Measurements from ENCODE around the gene NCL.

NCL gene, protein sequence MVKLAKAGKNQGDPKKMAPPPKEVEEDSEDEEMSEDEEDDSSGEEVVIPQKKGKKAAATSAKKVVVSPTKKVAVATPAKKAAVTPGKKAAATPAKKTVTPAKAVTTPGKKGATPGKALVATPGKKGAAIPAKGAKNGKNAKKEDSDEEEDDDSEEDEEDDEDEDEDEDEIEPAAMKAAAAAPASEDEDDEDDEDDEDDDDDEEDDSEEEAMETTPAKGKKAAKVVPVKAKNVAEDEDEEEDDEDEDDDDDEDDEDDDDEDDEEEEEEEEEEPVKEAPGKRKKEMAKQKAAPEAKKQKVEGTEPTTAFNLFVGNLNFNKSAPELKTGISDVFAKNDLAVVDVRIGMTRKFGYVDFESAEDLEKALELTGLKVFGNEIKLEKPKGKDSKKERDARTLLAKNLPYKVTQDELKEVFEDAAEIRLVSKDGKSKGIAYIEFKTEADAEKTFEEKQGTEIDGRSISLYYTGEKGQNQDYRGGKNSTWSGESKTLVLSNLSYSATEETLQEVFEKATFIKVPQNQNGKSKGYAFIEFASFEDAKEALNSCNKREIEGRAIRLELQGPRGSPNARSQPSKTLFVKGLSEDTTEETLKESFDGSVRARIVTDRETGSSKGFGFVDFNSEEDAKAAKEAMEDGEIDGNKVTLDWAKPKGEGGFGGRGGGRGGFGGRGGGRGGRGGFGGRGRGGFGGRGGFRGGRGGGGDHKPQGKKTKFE

DNA sequence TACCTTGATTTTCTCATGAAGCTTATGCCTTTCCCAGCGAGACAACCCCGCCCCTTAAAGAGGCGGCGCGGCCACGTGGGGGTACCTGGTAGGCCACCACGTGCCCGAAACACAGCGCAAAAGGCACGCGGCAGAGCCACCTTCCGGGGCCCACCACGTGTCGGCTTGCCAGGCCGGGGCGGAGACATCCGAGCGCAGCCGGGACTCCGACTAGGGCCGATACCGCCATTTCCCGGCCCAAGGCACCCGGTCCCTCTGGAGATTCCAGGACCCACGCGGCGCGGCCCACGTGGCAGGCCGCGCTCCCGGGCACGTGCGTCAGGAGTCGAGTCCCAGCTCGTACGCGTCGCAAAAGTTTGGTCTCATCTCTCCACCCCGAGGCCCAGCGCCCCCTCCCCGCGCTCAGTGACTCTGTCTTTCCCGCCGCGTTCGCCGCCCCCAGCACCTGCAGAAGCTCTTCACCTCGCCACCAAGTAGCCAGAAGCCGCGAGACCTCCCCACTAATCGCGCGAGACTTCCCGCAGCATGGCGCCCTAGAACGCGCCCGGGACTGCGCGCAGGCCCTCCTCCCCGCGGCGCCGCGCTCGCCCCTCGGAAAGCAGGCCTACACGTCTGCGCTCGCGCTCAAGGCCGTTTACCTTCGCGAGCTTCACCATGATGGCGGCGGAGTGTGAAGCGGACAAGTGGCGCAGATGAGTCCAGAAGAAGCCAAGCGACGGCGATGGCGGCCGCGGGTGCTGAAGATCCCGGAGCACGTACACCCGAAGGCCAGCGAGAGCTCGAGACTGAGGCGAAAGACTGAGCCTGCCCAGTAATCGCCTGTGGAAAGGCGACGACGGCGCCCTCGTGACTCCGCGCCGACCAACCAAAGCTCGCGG lies at the start of gene NCL:
TSS of gene NCL (minus strand) at position 787 of the 878 bp plus-strand sequence. CDS start at position 656, 131 bp downstream.
- DNase-seq: peak in 8 of 14 donors; percentile 40 to 92 (median 84)

DNA sequence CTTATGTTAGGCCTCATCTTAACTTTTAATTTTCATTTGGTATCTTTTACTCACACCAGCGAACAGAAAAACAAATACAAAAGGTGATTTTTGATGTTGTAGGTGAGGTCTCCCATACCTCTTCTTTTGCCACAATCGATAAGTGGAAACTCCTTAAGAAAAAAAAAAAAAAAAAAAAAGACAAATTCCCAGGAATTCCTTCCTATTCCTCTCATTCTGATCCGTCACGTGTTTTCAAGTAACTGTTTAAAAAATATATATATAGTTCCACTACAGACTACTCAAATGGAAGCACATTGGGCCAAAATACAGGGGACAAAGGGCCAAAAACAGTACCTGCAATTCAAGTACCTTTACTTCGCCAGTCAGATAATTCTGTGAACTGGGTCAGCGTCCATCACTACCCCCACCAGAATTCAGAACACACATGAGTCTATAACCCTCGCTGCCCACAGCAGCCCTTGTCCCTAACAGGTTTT lies 49.5 kb upstream of the NCL start:
- no peak for DNase-seq

DNA sequence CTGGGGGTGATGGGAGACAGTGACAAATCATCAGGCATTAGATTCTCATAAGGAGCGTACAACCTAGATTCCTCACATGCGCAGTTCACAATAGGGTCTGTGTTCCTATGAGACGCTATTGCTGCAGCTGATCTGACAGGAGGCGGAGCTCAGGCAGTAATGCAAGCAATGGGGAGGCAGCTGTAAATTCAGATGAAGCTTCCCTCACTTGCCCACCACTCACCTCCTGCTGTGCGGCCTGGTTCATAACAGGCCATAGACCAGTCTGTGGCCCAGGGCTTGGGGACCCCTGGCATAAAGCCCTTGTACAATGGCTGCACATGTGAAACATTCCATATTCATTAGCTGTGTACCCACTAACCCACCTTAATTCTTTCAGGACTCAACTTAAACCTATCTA lies 47.9 kb upstream of the NCL start:
- peak in 6 of 14 donors; percentile 10 to 73 (median 18) for DNase-seq

DNA sequence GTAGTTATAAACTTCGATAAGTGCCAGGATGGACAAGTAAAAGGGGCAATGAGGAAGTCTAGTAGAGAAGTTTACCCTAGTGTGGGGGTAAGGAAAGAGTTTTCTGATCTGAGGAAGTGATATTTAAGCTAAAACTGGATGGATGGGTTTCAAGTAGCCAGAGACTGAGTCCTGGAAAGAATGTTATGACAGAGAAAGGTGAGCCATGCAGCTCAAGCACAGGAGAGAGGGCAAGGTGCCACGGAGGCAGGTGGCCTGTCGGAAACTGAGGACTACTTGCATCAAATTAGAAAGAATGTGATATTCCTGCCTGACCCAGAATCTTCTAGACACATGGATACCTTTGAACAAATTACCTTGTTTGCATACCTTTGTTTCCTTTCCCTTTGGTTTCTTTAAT lies 39.5 kb upstream of the NCL start:
- DNase-seq: no peak

DNA sequence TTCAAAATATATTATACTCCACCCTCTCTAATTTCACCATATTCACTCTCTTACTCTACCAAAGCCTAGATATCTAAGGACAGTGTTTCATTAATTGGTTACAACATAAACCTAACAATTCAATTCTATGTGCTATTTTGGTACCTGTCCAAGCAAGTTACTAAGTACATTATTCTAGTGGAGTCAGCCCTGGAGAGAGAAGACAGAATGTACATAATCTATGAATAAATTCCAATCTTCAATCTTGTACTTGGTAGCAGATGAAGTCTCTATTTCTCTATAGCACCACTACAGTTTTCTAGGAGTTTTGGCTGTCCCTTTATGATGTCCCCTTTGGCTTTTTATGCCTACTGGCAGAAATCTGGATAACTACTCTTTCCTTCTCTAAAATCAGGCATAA lies 38.3 kb upstream of the NCL start:
- DNase-seq: no peak

DNA sequence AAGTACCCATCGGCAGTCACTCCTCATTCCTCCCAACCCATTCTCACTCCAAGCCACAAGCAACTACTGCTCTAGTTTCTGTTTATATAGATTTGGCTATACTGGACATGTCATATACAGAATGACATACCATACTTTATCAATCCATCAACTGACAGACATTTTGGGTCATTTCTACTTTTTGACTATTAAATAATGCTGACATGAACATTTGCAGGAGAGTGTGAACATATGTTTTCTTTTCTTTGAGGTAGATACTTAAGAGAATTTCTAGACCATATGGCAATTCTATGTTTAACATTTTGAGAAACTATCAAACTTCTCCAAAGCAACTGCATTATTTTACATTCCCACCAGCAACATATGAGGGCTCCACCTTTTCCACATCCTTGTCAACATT lies 33.4 kb upstream of the NCL start:
- DNase-seq: no peak

DNA sequence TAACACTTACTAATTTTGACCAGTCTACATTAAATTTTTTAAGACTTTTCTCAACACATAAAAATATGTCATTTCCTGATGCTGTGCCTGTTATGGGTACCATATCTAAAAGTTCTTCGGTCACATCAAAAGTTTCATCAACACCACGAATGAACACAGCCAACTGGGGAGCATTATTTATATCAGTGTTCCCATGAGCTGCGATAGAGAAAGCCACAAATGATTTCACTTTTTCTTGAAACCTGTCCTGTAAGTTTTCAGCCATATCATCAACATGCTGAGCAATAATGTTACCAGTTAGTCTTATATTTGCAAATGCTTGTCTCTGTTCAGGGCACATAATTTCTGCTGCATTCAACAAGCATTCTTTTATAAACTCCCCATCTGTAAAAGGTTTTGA lies 30.4 kb upstream of the NCL start:
- no peak for DNase-seq

DNA sequence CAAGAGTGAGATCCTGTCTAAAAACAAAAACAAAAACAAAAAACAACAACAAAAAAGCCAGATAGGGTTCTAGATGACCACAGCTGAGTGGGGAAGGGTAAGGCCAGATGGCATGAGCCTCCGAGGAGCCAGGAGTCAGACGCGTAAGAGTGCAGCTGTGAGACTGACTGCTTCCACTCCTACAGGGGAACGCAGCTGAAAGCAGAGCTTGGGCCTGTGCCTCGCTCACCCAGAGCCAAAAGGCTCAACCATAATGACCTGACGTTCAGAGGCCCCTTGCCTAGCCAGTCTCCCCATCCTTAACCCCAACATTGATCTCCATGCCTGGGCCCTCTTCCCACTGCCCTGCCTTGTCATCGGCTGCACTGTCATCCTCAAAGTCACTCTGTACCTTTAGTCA lies 26.5 kb upstream of the NCL start:
- DNase-seq: no peak

DNA sequence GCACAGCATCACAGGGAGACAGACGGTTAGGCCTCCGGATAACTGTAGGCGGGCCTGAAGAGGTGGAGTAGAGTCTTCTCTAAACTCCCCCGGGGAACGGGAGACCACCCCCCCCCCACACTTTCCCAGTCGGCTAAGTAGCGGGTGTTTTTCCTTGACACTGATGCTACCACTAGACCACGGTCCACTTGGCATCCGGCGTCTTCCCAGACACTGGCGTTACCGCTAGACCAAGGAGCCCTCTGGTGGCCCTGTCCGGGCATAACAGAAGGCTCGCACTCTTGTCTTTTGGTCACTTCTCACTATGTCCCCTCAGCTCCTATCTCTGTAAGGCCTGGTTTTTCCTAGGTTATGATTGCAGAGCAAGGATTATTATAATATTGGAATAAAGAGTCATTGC lies 25.7 kb upstream of the NCL start:
- no peak for DNase-seq

DNA sequence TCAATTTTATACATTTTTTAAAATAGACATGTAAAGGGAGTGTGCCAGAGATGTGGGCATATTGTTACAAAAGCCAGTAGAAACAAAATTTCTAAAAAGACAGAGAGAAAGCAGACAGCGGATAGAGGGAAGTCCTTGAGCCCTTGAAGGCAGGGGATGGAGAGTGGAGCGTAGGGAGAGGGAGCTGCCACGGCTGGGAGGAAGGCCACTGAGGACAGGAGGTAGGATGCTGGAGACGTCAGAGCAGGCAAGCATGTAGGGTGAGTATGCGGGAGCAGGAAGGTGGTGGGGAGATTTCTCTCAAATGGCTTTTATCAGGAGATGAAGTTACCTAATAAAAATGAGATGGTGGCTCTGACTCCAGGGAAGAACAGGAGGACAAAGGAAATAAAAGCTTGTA lies 24.0 kb upstream of the NCL start:
- DNase-seq: no peak

DNA sequence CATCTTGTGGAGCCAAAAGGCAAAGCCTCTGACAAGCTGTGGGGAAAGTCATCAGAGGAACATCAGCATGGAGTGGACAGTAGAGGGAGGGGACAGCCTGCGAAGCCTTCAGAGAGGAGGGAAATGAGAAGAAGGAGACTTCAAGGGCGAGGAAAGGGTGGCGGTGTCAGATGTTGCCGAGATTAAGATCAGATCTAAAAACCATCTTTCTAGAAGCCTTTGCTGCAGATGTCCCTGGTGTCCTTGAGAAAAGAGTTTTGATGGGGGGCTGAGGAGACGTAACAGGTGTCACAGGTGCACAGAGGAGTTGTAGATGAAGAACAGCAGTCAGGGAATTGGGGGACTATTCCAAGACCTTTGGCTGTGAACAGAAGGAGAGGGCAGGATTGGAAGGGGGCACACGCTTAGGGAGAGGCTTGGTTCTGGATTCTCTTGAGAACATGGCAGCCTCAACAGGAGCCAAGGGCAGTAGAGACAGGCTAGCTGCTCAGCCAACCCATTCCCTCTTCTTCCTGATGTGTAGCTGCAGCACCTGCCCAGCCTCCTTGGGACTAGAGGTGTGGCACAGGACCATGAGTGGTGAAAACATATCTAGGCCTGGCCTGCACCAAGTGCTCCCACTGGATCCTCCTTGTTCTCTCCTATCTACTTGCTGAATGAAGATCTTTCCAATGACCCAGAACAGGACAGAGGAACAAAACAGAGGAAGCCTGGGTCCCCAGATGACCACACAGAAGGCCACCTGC lies 22.7 kb upstream of the NCL start:
- DNase-seq: no peak

DNA sequence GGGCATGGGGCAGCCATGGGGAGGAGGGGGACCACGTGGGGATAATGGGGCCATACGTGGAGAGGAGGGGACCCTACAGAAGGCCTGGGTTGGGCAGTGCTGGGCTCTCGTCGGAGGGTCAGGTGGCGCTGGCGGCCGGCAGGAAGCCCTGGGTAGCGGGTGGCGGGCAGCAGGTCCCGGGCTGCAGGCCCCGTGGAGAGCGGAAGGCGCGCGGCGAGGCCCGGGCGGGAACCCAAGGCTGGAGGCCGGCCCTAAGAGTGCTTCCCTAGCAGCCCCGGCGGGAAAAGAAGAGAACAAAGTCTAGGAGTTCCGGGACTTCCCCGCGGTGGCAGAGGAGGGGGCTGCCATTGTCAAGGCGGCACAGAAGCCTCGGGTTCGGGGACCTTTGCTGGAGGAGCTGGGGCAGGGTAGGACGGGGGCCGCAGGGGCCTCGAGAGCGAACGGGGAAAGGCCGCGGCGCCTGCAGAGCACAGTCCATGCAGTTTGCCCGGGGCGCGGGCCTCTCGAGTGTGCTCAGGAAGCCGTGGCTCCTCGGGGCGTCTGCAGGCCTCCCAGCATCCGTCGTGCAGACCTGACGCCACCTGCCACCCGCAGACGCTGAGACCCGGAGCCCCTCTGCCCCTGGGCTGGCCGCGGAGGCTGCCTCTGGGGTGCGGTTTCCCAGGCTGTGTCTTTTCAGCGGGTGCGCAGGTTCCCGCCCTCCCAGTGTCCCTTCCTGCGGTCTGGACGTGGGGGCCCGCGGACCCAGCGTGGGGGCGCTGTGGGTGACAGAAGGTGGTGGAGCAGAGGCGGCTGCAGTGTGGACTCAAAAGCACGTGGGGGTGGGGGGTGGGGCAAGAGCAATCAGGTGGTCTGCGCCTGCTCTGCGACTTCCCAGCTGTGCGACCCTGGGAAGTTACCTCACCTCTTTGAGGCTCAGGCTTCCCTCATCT lies 19.4 kb upstream of the NCL start:
- DNase-seq: peak in 5 of 14 donors; percentile 16 to 34 (median 27)

DNA sequence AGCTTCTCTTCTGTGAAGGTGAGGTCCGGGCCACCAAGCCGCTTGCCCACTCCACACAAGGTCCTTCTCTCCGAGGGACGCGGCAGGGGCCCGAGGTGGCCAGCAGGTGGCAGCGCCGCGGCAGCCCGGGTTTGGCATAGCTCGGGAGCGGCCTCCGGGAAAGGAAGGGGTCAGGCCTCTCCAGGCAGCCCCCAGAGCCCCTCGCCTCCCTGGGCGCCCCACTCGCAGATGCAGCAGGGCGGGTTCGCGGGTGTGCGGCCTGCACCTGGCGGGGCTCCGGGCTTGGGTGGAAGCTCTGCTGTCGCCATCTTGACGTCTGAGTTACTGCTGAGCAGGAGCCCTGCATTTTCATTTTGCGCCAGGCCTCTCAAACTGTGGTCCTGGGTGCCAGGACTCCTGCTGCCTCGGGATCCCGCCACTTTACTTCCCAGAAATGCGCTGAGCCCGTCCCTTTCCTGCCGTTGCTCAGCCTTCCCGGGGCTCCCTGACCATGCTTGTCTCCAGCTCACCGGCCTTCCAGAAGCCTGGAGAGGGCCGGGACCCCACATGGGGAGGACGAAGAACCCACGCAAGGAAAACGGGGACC lies 18.6 kb upstream of the NCL start:
- peak; percentile 4 to 73 (median 35) for DNase-seq

DNA sequence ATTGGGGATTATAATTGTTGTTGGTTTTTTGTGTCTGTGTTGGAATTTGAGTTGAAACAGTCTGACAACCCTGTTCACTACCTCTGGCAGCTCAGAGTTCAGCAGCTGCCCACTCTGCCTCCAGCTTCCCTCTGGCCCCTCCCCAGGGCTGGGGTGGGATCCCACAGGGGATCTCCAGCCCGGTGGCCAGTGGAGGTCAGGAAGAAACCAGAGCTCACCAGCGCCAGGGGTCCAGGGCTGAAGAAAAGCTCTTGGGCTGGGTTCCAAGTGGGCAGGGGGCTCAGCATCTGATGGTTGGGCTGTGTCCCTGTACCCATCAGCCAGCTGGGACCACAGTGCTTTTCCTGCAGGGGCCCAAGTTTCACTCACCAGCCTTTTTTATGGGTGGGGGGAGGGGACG lies 16.5 kb upstream of the NCL start:
- DNase-seq: no peak

DNA sequence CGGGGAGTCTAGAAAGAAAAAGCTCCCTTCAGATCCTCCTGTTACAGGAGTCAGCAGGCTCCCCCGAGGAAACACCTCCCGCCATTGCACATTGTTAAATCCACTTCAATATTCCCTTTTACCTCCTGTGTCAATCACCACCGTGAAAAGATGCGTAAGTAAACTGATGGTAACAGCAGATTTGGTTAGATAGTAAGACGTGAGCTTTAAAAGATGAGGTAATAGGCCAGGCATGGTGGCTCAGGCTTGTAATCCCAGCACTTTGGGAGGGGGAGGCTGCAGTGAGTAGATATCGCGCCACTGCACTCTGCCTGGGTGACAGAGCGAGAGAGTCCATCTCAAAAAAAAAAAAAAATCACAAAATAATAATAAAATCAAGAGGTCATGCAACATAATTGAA lies 15.2 kb upstream of the NCL start:
- no peak for DNase-seq

DNA sequence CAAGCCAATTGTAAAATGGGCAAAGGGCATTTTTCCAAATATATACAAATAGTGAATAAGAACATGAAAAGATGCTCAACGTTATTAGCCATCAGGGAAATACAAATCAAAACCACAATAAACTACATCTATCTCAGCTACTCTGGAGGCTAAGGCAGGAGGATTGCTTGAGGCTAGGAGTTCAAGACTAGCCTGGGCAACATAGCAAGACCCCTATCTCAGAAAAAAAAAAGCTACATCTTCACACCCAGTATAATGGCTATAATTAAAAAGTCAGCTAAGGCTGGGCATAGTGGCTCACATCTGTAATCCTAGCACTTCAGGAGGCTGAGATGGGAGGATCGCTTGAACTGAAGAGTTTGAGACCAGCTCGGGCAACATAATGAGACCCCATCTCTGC lies 12.6 kb upstream of the NCL start:
- DNase-seq: no peak

DNA sequence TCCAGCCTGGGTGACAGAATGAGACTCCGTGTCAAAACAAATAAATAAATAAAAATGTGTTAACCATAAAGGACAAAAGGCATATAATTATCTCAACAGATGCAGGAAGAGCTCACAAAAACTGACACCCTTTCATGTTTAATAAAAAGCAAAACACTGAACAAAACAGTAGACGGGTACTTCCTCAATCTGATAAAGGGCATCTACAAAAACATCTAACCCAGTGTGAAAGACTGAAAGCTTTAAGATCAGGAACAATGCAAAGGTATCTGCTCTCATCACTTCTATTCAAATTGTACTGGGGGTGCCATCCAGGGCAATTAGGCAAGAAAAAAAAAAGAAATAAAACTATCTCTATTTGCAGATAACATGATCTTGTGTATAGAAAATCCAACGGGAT lies 11.7 kb upstream of the NCL start:
- DNase-seq: no peak

DNA sequence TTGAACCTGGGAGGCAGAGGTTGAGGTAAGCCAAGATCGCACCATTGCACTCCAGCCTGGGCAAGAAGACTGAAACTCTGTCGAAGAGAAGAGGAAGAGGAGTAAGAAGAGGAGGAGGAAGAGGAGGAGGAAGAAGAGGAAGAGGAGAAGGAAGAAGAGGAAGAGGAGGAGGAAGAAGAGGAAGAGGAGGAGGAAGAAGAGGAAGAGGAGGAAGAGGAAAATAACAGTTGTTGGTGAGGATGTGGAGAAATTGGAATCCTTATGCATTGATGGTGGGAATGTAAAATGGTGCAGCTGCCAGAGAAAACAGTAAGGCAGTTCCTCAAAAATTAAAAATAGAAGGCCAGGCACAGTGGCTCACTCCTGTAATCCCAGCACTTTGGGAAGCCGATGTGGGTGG lies 8.5 kb upstream of the NCL start:
- DNase-seq: no peak

DNA sequence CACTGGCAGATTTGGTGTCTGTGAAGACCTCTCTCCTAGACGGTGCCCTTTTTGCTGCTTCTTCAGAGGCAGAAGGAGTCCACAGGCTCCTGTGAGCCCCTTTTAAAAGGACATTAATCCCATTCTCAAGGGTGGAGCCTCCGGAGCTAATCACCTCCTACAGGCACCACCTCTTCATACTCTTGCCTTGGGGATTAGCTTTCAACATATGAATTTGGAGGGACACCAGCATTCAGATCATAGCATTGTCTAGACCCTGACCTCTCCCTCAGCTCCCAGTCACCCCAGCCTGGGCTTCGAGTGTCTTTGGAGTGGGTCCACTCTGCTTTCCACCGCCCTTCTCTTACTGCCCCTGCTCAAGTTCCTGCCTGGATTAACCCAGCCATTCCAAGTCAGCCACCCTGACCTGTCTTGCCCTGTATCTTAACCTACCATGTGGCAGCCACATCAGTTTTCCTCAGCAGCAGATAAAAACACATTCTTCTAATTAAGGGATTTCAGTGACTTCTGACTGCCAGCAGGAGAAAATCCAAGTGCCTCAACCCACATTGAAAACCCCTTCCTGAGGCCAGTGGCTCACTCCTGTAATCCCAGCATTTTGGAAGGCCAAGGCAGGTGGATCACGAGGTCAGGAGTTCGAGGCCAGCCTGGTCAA lies 6.1 kb upstream of the NCL start:
- no peak for DNase-seq

DNA sequence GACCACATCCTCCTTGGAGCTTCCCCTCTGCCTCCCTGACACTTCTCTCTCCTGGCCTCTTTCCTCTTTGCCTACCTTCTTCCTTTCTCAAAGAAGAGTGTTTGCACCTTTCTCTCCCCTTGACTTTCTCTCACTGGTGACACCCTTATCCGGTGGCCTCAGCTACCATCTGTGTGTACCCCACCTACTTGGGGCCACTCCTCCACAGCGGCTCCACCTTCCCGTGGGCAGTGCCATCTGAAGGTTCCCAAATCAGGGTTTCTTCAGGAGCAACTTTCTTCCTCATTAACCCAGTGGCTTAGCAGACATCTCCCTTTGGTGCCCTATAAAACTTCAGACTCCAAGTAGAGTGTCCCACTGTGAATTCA lies 5.3 kb upstream of the NCL start:
- no peak for DNase-seq

Measured in C1 segment of cervical spinal cord (tissue), 14 donors.